Kidney epithelial cell (primary cell): ENCODE measurements around the gene AP1B1. TPM values are rescaled to one million over a fixed set of nuclear protein-coding genes. Genes with fewer than 3 reads are reported as not detected.
A peak's percentile ranks its signal among the peaks of the same experiment; 100 is the strongest.
"Not testable (repeated sequence)": the region's sequence is repeated elsewhere in the genome, so short reads cannot be mapped to it uniquely, and the experiment has no call there.

Source experiments
- DNase-seq: peaks from one replicate; pipeline ENCODE4 v3.0.0-alpha.2; 2010; ENCODE audit warnings: low read depth
- H3K27me3 ChIP-seq: 2 replicates; pipeline ENCODE4 v1.6.0; 2011; ENCODE audit warnings: low read length; ENCODE audit not compliant: control insufficient read depth, insufficient read depth
- H3K36me3 ChIP-seq: 2 replicates; pipeline ENCODE4 v1.5.1; 2011; ENCODE audit warnings: low read length; ENCODE audit not compliant: control insufficient read depth, insufficient read depth
- H3K4me3 ChIP-seq: 2 replicates; pipeline ENCODE4 v1.5.1; 2011; ENCODE audit warnings: low read depth, mild to moderate bottlenecking, control low read depth, low read length
- CTCF ChIP-seq: IDR thresholded peaks from 2 replicates; pipeline ENCODE4 v1.5.1; 2011; ENCODE audit warnings: mild to moderate bottlenecking, moderate library complexity, low read length, control low read depth, inconsistent platforms; ENCODE audit not compliant: insufficient read depth, poor library complexity, severe bottlenecking
- total RNA-seq: library from RNA; depleted of rRNA; stranded (reverse); fragments of >200 nt; gene quantifications from 2 replicates; pipeline ENCODE4 v1.2.3, GENCODE V29; 2015

Gene AP1B1
- total RNA-seq, 1 donor from 2014 or later: 65.2 TPM

GRCh38 chr22:29348041-29348440 lies 40.3 kb downstream of the AP1B1 start:
- Histone ChIP-seq H3K27me3 (no peaks in the 10 kb centered on the region), H3K4me3 (no peak overlapping the region), H3K36me3 (peaks cover 4% of the 10 kb centered on the region)
- DNase-seq: no peak
- TF ChIP-seq CTCF: no peak

GRCh38 chr22:29346659-29347058 lies 41.7 kb downstream of the AP1B1 start:
- no peak for TF ChIP-seq CTCF
- H3K27me3 ChIP-seq: no peaks in the 10 kb centered on the region
- no peak for DNase-seq
- H3K36me3 ChIP-seq: peaks cover 9% of the 10 kb centered on the region
- H3K4me3 ChIP-seq: no peak overlapping the region

GRCh38 chr22:29345932-29346331 lies 42.4 kb downstream of the AP1B1 start:
- no peak for TF ChIP-seq CTCF

GRCh38 chr22:29344889-29345288 lies 43.5 kb downstream of the AP1B1 start:
- not testable (repeated sequence) for H3K27me3 ChIP-seq, H3K36me3 ChIP-seq, H3K4me3 ChIP-seq, DNase-seq

More at GRCh38 chr22:29345932-29346331, 42.4 kb downstream of the AP1B1 start:
- no peak for DNase-seq
- Histone ChIP-seq H3K36me3 (peaks cover 10% of the 10 kb centered on the region), H3K4me3 (no peak overlapping the region), H3K27me3 (no peaks in the 10 kb centered on the region)

GRCh38 chr22:29344137-29344536 lies 44.2 kb downstream of the AP1B1 start:
- no peak for TF ChIP-seq CTCF
- Histone ChIP-seq H3K4me3 (no peak overlapping the region), H3K27me3 (no peaks in the 10 kb centered on the region), H3K36me3 (peaks cover 12% of the 10 kb centered on the region)
- DNase-seq: peak; percentile 86

GRCh38 chr22:29343313-29343805 lies 45.0 kb downstream of the AP1B1 start:
- no peaks in the 10 kb centered on the region for H3K27me3 ChIP-seq
- DNase-seq: no peak
- H3K4me3 ChIP-seq: no peak overlapping the region
- peaks cover 12% of the 10 kb centered on the region for H3K36me3 ChIP-seq
- no peak for TF ChIP-seq CTCF
